ENCODE data around the gene NEAT1. TPM values are rescaled to one million over a fixed set of nuclear protein-coding genes. Genes with fewer than 3 reads are reported as not detected.
A peak's percentile ranks its signal among the peaks of the same experiment; 100 is the strongest.

Gene NEAT1
- 100 to 1,000 TPM; 376 to 539 TPM for total RNA-seq

- no peaks in the 10 kb centered on the region for H3K36me3 ChIP-seq (replicated peaks in 1 of 2; ENCODE audit: insufficient read depth in 1 of 2, low read depth in 2 of 2)
- no peaks in the 10 kb centered on the region for H3K27me3 ChIP-seq
- peak; percentile 96 to 98 (median 98) for DNase-seq
- 1 to 3% methylated on average over 22 to 39 of the region's 40 CpGs for WGBS, 2 donors
- no peaks in the 10 kb centered on the region for H3K9me3 ChIP-seq
- H3K27ac ChIP-seq, result peak within 1 kb of the TSS; percentile 98 to 100 (median 100)
- no peak for TF ChIP-seq POLR2A (IDR thresholded peaks at IDR 0.05)
- peak in 1 of 7 experiments; percentile 11 for TF ChIP-seq CTCF (IDR thresholded peaks at IDR 0.05)
- intact Hi-C loops (cut with DNase I), result no loop called here
- H3K4me3 ChIP-seq, result peak within 1 kb of the TSS; percentile 79 to 83
- peaks cover 49% of the 10 kb centered on the region for H3K4me1 ChIP-seq
- peak; percentile 13 for ATAC-seq
Measured at GRCh38 chr11:65422633-65423515, at the start of gene NEAT1. NEAT1 (plus strand) TSS chr11:65422798.

GRCh38 chr11:65373839-65374580, 48.6 kb upstream of the NEAT1 start:
- Histone ChIP-seq H3K4me3 (no peak overlapping the region), H3K27ac (peak overlapping the region in 2 of 4 donors; percentile 48 to 96), H3K27me3 (no peaks in the 10 kb centered on the region), H3K4me1 (peaks cover 74% of the 10 kb centered on the region), H3K9me3 (no peaks in the 10 kb centered on the region), H3K36me3 (replicated peaks in 1 of 2; ENCODE audit: insufficient read depth in 1 of 2, low read depth in 2 of 2) (no peaks in the 10 kb centered on the region)
- DNase-seq (no peak), ATAC-seq (no peak)
- TF ChIP-seq POLR2A (IDR thresholded peaks at IDR 0.05) (peak in 1 of 3 donors; percentile 2), CTCF (IDR thresholded peaks at IDR 0.05) (no peak)
- intact Hi-C loops (cut with DNase I), result no loop called here
- WGBS, 2 donors, result 77 to 85% methylated on average over 7 to 14 of the region's 14 CpGs

GRCh38 chr11:65375012-65375411, 47.6 kb upstream of the NEAT1 start:
- Histone ChIP-seq H3K4me1 (peaks cover 78% of the 10 kb centered on the region), H3K27me3 (no peaks in the 10 kb centered on the region), H3K4me3 (no peak overlapping the region), H3K9me3 (no peaks in the 10 kb centered on the region), H3K27ac (peak overlapping the region in 1 of 4 donors; percentile 96), H3K36me3 (replicated peaks in 1 of 2; ENCODE audit: insufficient read depth in 1 of 2, low read depth in 2 of 2) (no peaks in the 10 kb centered on the region)
- DNase-seq (peak in 1 of 4 donors; percentile 36), ATAC-seq (no peak)
- no peak for TF ChIP-seq CTCF (IDR thresholded peaks at IDR 0.05)
- no peak for TF ChIP-seq POLR2A (IDR thresholded peaks at IDR 0.05)
- WGBS, 2 donors, result 82 to 85% methylated on average over 8 of the region's 8 CpGs
- intact Hi-C loops (cut with DNase I), result no loop called here

- Histone ChIP-seq H3K4me1 (peaks cover 78% of the 10 kb centered on the region), H3K36me3 (replicated peaks in 1 of 2; ENCODE audit: insufficient read depth in 1 of 2, low read depth in 2 of 2) (no peaks in the 10 kb centered on the region), H3K27me3 (no peaks in the 10 kb centered on the region), H3K27ac (no peak overlapping the region), H3K9me3 (no peaks in the 10 kb centered on the region), H3K4me3 (no peak overlapping the region)
- WGBS, 2 donors, result 87 to 90% methylated on average over 13 to 16 of the region's 16 CpGs
- no peak for DNase-seq
- no peak for TF ChIP-seq CTCF (IDR thresholded peaks at IDR 0.05)
- no peak for TF ChIP-seq POLR2A (IDR thresholded peaks at IDR 0.05)
- intact Hi-C loops (cut with DNase I), result no loop called here
- no peak for ATAC-seq
Measured at GRCh38 chr11:65376138-65376713, 46.4 kb upstream of the NEAT1 start.

Measured in body of pancreas (tissue), 4 donors.